HG03045 (cell line): ENCODE measurements around the gene PIWIL1.

Experiments used
- ATAC-seq: cut with Tn5 transposase; IDR thresholded peaks from one replicate; pipeline ENCODE4 v1.9.1; 2021; ENCODE audit warnings: mild to moderate bottlenecking, moderate library complexity; ENCODE audit not compliant: unreplicated experiment

PIWIL1 gene

GRCh38 chr12:130337488-130338303, at the start of gene PIWIL1:
TSS of gene PIWIL1 (plus strand) at chr12:130337887. CDS start at chr12:130342592, 4,705 bp downstream.
- ATAC-seq, result no peak

DNA sequence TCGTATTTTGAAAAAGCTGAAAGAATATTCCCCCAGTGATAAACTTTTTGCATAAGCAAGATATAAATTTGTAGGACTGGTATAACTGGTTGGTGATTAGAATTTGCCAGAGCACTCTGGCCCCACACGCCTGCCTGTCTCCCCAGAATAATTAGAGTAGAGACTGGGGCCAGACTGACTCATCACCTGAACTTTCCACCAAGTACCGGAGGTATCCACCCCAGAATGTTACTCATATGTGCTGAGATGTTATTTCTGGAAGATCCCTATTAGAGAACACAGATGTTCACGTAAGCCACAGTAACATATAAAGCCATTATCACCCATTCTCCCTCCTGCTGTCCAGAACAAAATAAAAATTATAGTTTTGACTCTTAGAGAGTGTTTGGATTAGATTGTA, 49.5 kb upstream of the PIWIL1 start:
- ATAC-seq, result no peak

GRCh38 chr12:130288691-130289090, 49.0 kb upstream of the PIWIL1 start:
- ATAC-seq, result no peak

- ATAC-seq, result no peak
These were observed 47.6 kb upstream of the PIWIL1 start for GRCh38 chr12:130290114-130290513.

DNA sequence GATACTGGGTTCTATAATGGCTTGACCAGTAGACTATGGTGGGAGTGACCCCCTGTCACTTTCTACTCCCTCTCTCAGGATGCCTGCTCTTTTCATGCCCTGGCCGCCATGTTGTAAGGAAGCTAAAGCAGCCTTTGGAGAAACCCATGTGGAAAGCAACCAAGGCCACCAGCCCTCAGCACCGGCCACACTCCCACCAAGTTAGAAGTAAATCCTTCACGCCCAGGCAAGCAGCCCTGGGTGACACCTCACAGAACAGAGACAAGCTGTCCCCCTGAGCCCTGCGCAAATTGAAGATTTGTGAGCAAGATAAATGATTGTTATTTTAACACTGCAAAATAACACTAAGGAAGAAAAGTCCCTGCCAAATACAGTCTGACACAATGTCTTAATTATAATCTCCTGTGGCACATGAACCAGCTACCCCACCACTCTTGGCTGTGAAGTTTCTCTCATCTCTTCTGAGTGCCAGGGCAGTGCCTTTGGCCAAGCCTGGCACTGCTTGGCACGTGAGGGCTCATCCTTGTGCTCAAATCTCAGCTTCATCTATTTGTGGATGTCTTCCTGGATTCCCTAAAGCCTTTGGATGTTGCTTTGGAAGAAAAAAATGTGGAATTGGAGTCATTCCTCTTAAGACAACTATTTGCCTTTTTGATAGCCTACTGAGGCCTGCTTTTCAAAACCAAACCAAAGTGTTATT, 39.2 kb upstream of the PIWIL1 start:
- ATAC-seq, result no peak

- no peak for ATAC-seq
These were observed 38.1 kb upstream of the PIWIL1 start for GRCh38 chr12:130299574-130299973.

- no peak for ATAC-seq
These were observed 37.6 kb upstream of the PIWIL1 start for GRCh38 chr12:130300090-130300489.

DNA sequence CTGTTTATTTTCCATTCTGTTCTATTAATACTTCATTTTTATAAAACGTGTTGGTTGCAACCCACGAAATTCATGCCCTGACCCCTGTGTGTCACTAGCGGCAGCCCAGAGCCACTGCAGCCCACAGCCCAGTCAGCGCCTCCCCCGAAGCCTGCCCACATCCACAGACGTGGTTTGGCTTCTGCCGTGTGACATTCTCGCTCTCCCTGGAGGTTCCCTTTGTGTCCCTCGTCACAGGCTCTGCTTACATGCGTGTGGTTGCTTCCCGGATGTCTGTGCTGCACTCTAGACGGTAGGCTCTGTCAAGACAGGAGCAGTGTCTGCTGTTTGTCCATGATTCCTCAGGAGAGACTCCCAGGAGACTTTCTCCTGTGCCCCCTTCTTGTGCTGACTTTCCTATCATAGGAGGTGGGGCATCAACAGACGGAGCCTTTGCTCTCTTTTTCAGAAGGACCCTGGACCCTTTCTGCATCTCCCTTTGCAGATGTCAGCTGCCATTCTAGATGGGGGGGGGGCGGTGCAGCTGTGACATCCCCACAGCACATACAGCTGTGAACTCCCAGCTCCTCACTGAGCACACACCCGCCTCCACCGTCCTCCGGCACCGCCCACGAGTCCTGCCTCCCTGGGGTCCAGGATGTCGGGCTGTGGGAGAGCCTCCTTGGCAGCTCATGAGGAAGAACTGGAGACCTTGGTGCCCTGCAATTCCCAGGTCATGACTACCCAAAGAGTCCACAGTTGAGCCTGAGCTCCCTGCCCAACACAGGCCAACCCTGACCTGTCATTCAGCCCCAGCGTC, 36.8 kb upstream of the PIWIL1 start:
- no peak for ATAC-seq

- no peak for ATAC-seq
These were observed 36.1 kb upstream of the PIWIL1 start for GRCh38 chr12:130301559-130301958.

DNA sequence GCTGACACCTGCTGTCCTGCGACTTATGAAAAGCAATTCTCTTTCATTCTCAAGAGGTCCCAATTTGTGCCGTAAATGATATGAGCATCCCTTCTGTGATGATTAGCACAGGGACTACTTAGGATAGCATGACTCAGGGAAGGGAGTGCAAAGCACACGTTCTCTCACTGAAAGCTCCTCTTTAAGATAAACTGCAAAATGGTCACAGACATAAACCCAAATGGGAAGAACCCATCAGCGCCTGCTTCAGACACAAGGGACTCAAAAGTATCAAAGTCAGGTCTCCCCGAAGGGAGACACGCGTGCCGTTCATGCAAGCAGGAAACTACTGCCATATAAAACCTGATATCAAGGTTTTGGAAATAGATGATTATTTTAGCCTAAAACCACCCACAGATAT, 33.9 kb upstream of the PIWIL1 start:
- ATAC-seq, result no peak

DNA sequence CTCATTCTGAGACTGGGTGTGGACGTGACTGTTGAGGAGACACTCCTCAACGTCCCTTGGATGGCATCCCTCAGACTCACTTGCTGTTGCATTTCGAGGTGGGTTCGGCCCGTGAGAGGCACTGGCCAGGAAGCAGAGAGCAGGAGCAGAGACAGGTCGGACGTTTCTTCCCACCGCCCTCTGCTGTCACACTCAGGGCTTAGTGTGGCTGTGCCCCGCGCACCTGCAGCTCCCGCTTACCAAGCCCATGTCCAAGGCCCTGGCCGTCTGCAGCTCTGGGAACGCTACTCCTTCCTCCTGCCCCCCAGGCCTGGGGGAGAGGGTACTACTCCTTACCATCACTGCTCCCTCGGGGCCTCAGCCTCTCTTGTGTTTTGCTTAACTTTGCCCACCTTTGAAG, 29.8 kb upstream of the PIWIL1 start:
- no peak for ATAC-seq

DNA sequence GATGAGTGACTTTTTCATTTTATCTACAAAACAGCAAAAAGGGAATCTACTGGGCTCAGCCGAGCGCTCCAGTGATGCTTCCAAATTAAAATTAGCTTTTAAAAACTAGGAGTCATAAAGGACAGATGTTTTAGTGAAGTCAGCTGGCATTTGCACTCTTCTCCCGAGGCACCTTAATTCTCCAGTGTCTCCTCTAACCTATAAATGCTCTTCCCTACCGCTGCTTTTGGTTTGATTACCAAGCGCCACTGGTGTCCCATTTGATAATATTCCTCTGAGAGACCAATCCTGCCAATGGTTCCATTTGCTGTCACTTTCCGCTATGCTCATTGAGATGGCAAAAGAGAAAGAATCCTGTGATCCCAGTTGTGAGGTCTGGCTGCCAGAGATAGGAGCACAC, 29.3 kb upstream of the PIWIL1 start:
- ATAC-seq, result no peak

DNA sequence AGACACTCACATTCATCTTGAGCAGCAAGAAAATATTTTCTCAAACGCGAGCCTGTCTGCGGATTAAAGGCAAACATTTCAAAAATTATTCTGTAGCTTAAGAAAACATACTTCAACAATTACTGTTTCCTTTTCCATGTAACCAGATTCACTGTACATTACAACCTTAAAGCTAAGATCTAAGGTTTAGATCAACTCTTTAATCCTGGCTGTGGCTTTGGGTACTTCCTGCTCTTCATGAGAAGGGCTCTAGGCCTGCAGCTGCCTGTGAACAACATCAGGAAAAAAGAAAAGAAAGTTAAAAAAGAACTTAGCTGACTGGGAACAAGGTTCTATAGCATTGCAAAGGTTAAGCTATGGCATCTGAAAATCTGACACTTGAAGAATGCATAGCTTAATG, 21.4 kb upstream of the PIWIL1 start:
- ATAC-seq, result no peak

DNA sequence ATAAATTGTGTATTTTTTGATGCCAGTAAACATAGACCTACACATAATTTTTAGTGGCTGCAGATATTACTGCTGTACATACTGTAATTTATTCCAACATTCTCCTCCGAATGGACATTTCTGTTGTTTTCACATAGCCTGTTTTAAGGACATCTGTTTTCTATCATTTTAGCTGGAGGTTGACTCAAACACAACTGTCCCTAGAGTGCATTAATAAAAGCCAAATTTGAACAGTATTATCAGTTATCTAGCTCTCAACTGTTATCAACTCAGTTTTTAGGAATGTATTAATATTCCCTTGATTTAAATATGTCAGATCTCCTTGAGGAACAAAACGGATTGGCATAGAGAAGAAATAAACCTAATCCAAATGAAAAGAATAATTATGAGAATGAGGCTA, 17.2 kb upstream of the PIWIL1 start:
- ATAC-seq, result no peak

DNA sequence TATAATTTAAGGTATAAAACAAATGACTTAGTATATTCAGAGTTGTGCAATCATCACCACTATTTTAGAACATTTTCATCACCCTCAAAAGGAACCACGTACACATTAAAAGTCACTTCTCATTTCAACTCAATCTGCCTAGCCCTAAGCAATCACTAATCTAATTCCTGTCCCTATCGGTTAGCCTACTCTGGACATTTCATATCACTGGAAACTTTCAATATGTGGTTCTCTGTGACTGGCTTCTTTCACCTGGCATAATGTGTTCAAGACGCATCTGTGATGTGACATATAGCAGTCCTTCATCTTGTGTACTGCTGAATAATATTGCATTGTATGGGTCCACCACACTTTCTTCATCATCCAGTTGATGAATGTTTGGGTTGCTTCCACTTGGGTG, 15.4 kb upstream of the PIWIL1 start:
- no peak for ATAC-seq

DNA sequence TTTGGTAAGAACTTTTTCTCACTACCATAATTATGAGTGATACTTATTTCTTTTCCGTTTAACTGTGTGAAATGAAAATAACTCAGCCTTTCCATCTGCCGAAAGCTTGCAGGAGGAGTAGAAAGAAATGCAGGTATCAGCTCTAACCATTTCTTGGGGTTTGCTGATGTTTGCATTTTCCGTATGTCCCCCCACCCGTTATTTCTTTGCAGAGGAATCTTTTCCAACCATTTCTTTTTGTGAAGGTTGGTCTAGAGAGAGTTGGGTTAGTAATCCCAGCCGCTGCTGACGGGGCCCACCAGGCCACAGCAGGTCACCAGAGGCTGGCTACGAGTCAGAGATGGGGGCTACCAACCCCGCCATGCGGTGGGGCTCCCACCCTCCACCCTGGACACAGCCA, 7.0 kb upstream of the PIWIL1 start:
- no peak for ATAC-seq

DNA sequence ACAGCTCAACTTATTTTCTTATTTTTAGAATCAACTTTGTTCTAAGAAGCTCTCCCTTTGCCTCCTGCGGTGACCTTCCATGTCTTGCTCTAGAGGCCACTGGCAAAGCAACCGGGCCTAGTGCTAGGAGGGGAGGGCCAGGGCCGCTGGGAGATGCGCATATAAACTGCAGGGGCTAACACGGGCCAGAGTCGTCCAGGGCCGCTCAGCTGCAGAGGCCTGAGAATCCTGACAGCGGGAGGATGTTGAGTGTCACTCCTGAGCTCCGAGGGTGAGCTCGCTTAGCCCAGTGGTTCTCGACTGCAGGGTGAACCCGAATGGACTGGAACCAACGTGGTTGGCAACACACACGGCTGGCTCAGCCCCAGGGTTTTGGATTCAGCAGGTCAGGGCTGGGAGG, 6.5 kb upstream of the PIWIL1 start:
- no peak for ATAC-seq

GRCh38 chr12:130333341-130333740, 4.3 kb upstream of the PIWIL1 start:
- no peak for ATAC-seq

DNA sequence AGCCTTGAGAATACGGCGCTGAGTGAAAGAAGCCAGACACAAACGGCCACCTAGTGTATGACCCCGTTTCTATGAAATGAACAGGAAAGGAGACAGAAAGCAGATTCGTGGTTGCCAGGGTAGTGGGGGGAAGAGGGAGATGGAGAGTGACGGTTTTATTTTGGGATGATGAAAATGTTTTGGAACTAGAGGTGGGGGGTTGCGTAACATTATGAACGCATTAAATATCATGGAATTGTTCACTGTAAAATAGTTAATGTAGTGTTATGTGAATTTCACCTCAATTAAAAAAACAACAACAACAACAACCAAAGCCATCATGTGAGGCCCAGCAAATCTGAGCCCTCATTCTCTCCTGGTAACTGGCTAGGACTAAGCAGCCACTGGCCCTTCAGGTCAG, 3.3 kb upstream of the PIWIL1 start:
- no peak for ATAC-seq

GRCh38 chr12:130334937-130335336, 2.8 kb upstream of the PIWIL1 start:
- ATAC-seq, result no peak

DNA sequence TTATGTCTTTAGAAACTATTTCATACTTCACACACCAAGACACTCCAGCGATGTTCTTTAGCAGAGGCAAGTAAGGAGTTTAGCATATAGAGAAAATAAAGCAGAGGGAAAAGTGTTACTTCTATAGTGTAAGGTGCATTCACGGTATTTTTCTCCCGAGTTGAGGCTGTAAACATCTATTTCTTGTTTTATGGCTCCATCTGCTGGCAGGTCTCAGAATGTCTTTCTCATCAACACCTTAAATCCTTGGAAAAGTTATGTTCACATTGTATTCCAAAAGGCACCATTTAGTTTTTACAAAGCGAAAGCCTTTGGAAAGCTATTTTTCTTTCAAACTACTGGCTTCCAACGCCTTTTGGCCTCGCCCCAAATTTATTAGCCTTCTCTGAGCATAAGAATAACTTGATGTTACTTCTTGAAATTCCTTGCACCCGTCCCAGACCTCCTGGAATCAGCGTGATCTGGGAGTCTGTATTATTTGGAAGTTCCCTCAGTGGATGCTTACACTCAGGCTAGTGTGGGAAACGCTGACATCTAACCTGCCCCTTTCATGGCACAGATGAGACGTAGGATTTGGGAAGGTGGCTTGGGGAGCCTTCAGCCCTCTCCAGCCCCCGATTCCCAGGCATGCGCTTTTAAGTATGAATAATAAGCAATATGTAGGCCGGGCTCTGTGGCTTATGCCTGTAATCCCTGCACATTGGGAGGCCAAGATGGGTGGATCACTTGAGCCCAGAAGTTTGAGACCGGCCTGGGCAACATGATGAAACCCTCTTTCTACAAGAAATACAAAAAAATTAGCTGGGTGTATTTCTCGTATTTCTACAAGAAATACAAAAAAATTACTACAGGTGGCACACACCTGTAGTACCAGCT, 1.9 kb upstream of the PIWIL1 start:
- ATAC-seq, result no peak
